K562 (cell line): ENCODE results near the gene TMSB4X. TPM values are rescaled to one million over a fixed set of nuclear protein-coding genes. Genes with fewer than 3 reads are reported as not detected.
A peak's percentile ranks its signal among the peaks of the same experiment; 100 is the strongest.

Source experiments
- ARID1B ChIP-seq: fragments of 450-650 bp; IDR thresholded peaks from 2 replicates; pipeline ENCODE4 v1.6.1; 2016; ENCODE audit warnings: antibody characterized with exemption, mild to moderate bottlenecking, inconsistent platforms
- ELF4 ChIP-seq: fragments of 450-650 bp; formaldehyde crosslinking; IDR thresholded peaks from 2 replicates; pipeline ENCODE4 v1.4.0; 2022; ENCODE audit warnings: missing genetic modification characterization
- FOXJ2 ChIP-seq: fragments of 200-800 bp; sonication (Bioruptor generic); IDR thresholded peaks from 2 replicates; pipeline ENCODE4 v1.6.1; 2016; ENCODE audit warnings: missing genetic modification characterization, missing compliant biosample characterization
- FOXM1 ChIP-seq, 2 experiments: fragments of 450-650 bp in 1 of 2; sonication (generic) in 1 of 2; formaldehyde crosslinking in 1 of 2; IDR thresholded peaks; 2 replicates each; pipeline versions ENCODE4 v1.6.1 to v1.9.0; 2017 to 2022; ENCODE audit warnings: low read depth in 2 of 2, mild to moderate bottlenecking in 2 of 2, missing genetic modification reagents in 1 of 2, moderate library complexity in 1 of 2
- HDAC3 ChIP-seq: fragments of 450-650 bp; IDR thresholded peaks from 2 replicates; pipeline ENCODE4 v1.6.1; 2018; ENCODE audit warnings: borderline replicate concordance, mild to moderate bottlenecking, moderate library complexity; ENCODE audit not compliant: partially characterized antibody
- HMG20B ChIP-seq: fragments of 250-450 bp; sonication (Bioruptor Pico); IDR thresholded peaks from 2 replicates; pipeline ENCODE4 v1.5.0; 2021; ENCODE audit warnings: mild to moderate bottlenecking
- MAFF ChIP-seq: IDR thresholded peaks from 2 replicates; pipeline ENCODE4 v1.6.1; 2012; ENCODE audit warnings: low read length, improper control_type of control experiment
- NFXL1 ChIP-seq: fragments of 450-650 bp; formaldehyde crosslinking; IDR thresholded peaks from 2 replicates; pipeline ENCODE4 v1.4.0; 2021; ENCODE audit warnings: mild to moderate bottlenecking
- PRDM10 ChIP-seq: fragments of 450-650 bp; IDR thresholded peaks from 2 replicates; pipeline ENCODE4 v1.6.1; 2018; ENCODE audit not compliant: partially characterized antibody
- PTRF ChIP-seq: fragments of 450-650 bp; IDR thresholded peaks from 2 replicates; pipeline ENCODE4 v1.6.1; 2016; ENCODE audit warnings: mild to moderate bottlenecking, missing genetic modification characterization, missing compliant biosample characterization
- RNF2 ChIP-seq: sonication (generic); IDR thresholded peaks from 2 replicates; pipeline ENCODE4 v1.6.1; 2016
- SETDB1 ChIP-seq: IDR thresholded peaks from one replicate; pipeline ENCODE4 v1.6.1; 2012; ENCODE audit warnings: low read length, control low read depth, inconsistent platforms
- TAF7 ChIP-seq: fragments of 450-650 bp; IDR thresholded peaks from 2 replicates; pipeline ENCODE4 v1.6.1; 2016; ENCODE audit warnings: missing genetic modification characterization, missing compliant biosample characterization
- YBX1 ChIP-seq: fragments of 450-650 bp; IDR thresholded peaks from 2 replicates; pipeline ENCODE4 v1.7.1; 2016; ENCODE audit warnings: mild to moderate bottlenecking
- ZBTB9 ChIP-seq: fragments of 450-650 bp; formaldehyde crosslinking; IDR thresholded peaks from 2 replicates; pipeline ENCODE4 v1.4.0; 2020; ENCODE audit warnings: mild to moderate bottlenecking, moderate library complexity
- ZFP30 ChIP-seq: fragments of 250-450 bp; sonication (Bioruptor Pico); IDR thresholded peaks from 2 replicates; pipeline ENCODE4 v1.8.0; 2022; ENCODE audit warnings: moderate library complexity, mild to moderate bottlenecking, inconsistent platforms, borderline replicate concordance
- ZNF445 ChIP-seq: fragments of 250-450 bp; sonication (Bioruptor Pico); IDR thresholded peaks from 2 replicates; pipeline ENCODE4 v1.4.0; 2020; ENCODE audit warnings: low read depth, mild to moderate bottlenecking, moderate library complexity
- ZNF644 ChIP-seq: fragments of 200-800 bp; sonication (Bioruptor generic); IDR thresholded peaks from 2 replicates; pipeline ENCODE4 v1.6.1; 2016; ENCODE audit warnings: low read depth, missing genetic modification characterization, missing compliant biosample characterization
- polyA plus RNA-seq, 8 experiments: library from polyadenylated mRNA; depleted of rRNA in 4 of 8; stranded (reverse) in 5 of 8; unstranded in 3 of 8; fragments of >200 nt; fragmentation: Nextera tagmentation in 2 of 8; fragmentation: Illumina TruSeq in 1 of 8; extraction: Ambion mirVana in 2 of 8; extraction: Trizol in 1 of 8; gene quantifications; 2 replicates each; pipeline versions ENCODE4 v1.2.1 to v1.2.3, GENCODE V29; 2011 to 2014; ENCODE audit warnings: inconsistent platforms in 1 of 8, missing spikeins in 1 of 8
- total RNA-seq, 7 experiments: library from RNA; depleted of rRNA in 6 of 7; stranded (reverse); fragments of >200 nt in 6 of 7; fragmentation: Illumina TruSeq in 2 of 7; extraction: Trizol in 2 of 7; gene quantifications; 2 replicates each; pipeline versions ENCODE4 v1.2.1 to v1.2.3, GENCODE V29; 2011 to 2021; ENCODE audit warnings: low replicate concordance in 1 of 7
- TF ChIP-seq, protein P1 (sequence below): sonication (generic); formaldehyde crosslinking; IDR thresholded peaks from 2 replicates; pipeline ENCODE4 v1.8.1; 2022; ENCODE audit warnings: missing genetic modification reagents
- TF ChIP-seq, protein P2 (sequence below): fragments of 250-450 bp; sonication (Bioruptor Pico); IDR thresholded peaks from 2 replicates; pipeline ENCODE4 v1.9.0; 2021; ENCODE audit warnings: mild to moderate bottlenecking
- TF ChIP-seq, protein P3 (sequence below): fragments of 450-650 bp; conservative IDR thresholded peaks from 2 replicates; pipeline ENCODE4 v1.6.1; 2016; ENCODE audit warnings: missing genetic modification characterization, low read depth, mild to moderate bottlenecking, missing compliant biosample characterization, moderate library complexity

The TMSB4X gene
- total and polyA plus RNA-seq, 9 of the 15 experiments (the other 6 are each of a cell fraction or from before 2014, with no cell fraction given), result 1,035 to 2,035 (median 1,529) TPM

GRCh38 chrX:12956704-12957534 lies 18.0 kb upstream of the TMSB4X start (continued):
- TF ChIP-seq PRDM10 (peak; percentile 86), FOXM1 (IDR thresholded peaks at IDR 0.05; ENCODE audit: low read depth) (peak; percentile 48), FOXM1 (CRISPR knock-in tag; IDR thresholded peaks at IDR 0.05; ENCODE audit: low read depth) (no peak), MAFF (no peak), ZBTB9 (CRISPR knock-in tag) (no peak), ARID1B (no peak), RNF2 (peak; percentile 85), HDAC3 (peak; percentile 26), ZFP30 (CRISPR knock-in tag) (no peak), HMG20B (CRISPR knock-in tag) (no peak), NFXL1 (CRISPR knock-in tag) (no peak), ZNF445 (CRISPR knock-in tag) (no peak), YBX1 (no peak), PTRF (tag) (0 out of 2 replicates have a peak, but pooled peaks have one; percentile 54), ZNF644 (tag) (peak; percentile 22; the same call in 1 of the 2 replicates), ELF4 (CRISPR knock-in tag) (0 out of 2 replicates have a peak, but pooled peaks have one; percentile 19), FOXJ2 (tag) (0 out of 2 replicates have a peak, but pooled peaks have one; percentile 33), TAF7 (tag) (no peak), SETDB1 (no peak)
- TF ChIP-seq, protein P1, sequence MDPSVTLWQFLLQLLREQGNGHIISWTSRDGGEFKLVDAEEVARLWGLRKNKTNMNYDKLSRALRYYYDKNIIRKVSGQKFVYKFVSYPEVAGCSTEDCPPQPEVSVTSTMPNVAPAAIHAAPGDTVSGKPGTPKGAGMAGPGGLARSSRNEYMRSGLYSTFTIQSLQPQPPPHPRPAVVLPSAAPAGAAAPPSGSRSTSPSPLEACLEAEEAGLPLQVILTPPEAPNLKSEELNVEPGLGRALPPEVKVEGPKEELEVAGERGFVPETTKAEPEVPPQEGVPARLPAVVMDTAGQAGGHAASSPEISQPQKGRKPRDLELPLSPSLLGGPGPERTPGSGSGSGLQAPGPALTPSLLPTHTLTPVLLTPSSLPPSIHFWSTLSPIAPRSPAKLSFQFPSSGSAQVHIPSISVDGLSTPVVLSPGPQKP (CRISPR knock-in tag), result no peak
- TF ChIP-seq, protein P2, sequence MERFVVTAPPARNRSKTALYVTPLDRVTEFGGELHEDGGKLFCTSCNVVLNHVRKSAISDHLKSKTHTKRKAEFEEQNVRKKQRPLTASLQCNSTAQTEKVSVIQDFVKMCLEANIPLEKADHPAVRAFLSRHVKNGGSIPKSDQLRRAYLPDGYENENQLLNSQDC (CRISPR knock-in tag), result no peak
- TF ChIP-seq, protein P3, sequence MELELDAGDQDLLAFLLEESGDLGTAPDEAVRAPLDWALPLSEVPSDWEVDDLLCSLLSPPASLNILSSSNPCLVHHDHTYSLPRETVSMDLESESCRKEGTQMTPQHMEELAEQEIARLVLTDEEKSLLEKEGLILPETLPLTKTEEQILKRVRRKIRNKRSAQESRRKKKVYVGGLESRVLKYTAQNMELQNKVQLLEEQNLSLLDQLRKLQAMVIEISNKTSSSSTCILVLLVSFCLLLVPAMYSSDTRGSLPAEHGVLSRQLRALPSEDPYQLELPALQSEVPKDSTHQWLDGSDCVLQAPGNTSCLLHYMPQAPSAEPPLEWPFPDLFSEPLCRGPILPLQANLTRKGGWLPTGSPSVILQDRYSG, result peak; percentile 71
